Esophagus (tissue), 2 donors: ENCODE data around the gene DHX38. TPM values are rescaled to one million over a fixed set of nuclear protein-coding genes. Genes with fewer than 3 reads are reported as not detected.
"Not testable (repeated sequence)": the region's sequence is repeated elsewhere in the genome, so short reads cannot be mapped to it uniquely, and the experiment has no call there.

ENCODE experiments used
- H3K27ac ChIP-seq, 2 donors: one replicate each; pipeline ENCODE4 v1.5.1; 2013; ENCODE audit warnings: low read depth in 2 of 2, mild to moderate bottlenecking in 2 of 2, inconsistent platforms in 1 of 2, low read length in 1 of 2, moderate library complexity in 1 of 2
- H3K27me3 ChIP-seq, 2 donors: one replicate each; pipeline ENCODE4 v1.6.1; 2013; ENCODE audit warnings: low read length in 2 of 2, control low read depth in 1 of 2, mild to moderate bottlenecking in 1 of 2; ENCODE audit not compliant: insufficient read depth in 2 of 2, control insufficient read depth in 1 of 2
- H3K36me3 ChIP-seq, 2 donors: one replicate each; pipeline ENCODE4 v1.6.1; 2013; ENCODE audit warnings: low read length in 1 of 2; ENCODE audit not compliant: control insufficient read depth in 2 of 2, insufficient read depth in 2 of 2
- H3K4me1 ChIP-seq, 2 donors: one replicate each; pipeline ENCODE4 v1.6.1; 2013; ENCODE audit warnings: low read length in 1 of 2; ENCODE audit not compliant: control insufficient read depth in 2 of 2, insufficient read depth in 2 of 2
- H3K4me3 ChIP-seq, 2 donors: one replicate each; pipeline ENCODE4 v1.5.1; 2013; ENCODE audit warnings: low read length in 2 of 2, mild to moderate bottlenecking in 2 of 2, low read depth in 1 of 2, moderate library complexity in 1 of 2
- H3K9me3 ChIP-seq, 2 donors: one replicate each; pipeline ENCODE4 v1.6.1; 2013; ENCODE audit warnings: mild to moderate bottlenecking in 2 of 2, low read depth in 1 of 2, low read length in 1 of 2, moderate library complexity in 1 of 2; ENCODE audit not compliant: control insufficient read depth in 2 of 2, insufficient read depth in 1 of 2
- WGBS, 2 donors: extraction: QIAGEN DNeasy Blood & Tissue Kit; methylation state at CpG; one replicate each; pipeline ENCODE4 v1.1.7; 2013; 5-methylcytosine and 5-hydroxymethylcytosine counted together
- polyA plus RNA-seq, 2 donors: library from polyadenylated mRNA; stranded (reverse); fragments of 200-250 nt; gene quantifications; one replicate each; pipeline ENCODE4 v1.2.3, GENCODE V29; 2013
- donor health status: healthy with polysubstance abuse.
- donor health status: Bipolar disorder and iron deficiency.

Gene DHX38
- polyA plus RNA-seq, 2 donors: 33.7 to 39.6 TPM

GRCh38 chr16:72059060-72059459, 34.6 kb upstream of the DHX38 start:
- WGBS, 2 donors: 71 to 75% methylated on average over 7 of the region's 7 CpGs
- not testable (repeated sequence) for H3K27ac ChIP-seq, H3K36me3 ChIP-seq, H3K4me3 ChIP-seq, H3K9me3 ChIP-seq, H3K4me1 ChIP-seq, H3K27me3 ChIP-seq

- Histone ChIP-seq H3K27me3 (no peaks in the 10 kb centered on the region), H3K36me3 (no peaks in the 10 kb centered on the region), H3K4me1 (no peaks in the 10 kb centered on the region), H3K4me3 (no peak overlapping the region), H3K27ac (no peak overlapping the region), H3K9me3 (no peaks in the 10 kb centered on the region)
- WGBS, 2 donors: 92% methylated on average over 9 of the region's 9 CpGs
Measured at GRCh38 chr16:72060405-72060804, 33.2 kb upstream of the DHX38 start.

GRCh38 chr16:72061564-72061963, 32.1 kb upstream of the DHX38 start:
- 93 to 97% methylated on average over 1 of the region's 1 CpG for WGBS, 2 donors
- no peak overlapping the region for H3K27ac ChIP-seq
- H3K9me3 ChIP-seq: no peaks in the 10 kb centered on the region
- no peaks in the 10 kb centered on the region for H3K4me1 ChIP-seq
- no peaks in the 10 kb centered on the region for H3K27me3 ChIP-seq
- no peaks in the 10 kb centered on the region for H3K36me3 ChIP-seq
- no peak overlapping the region for H3K4me3 ChIP-seq

- WGBS, 2 donors: 90 to 93% methylated on average over 10 of the region's 10 CpGs
Measured at GRCh38 chr16:72064361-72064894, 29.2 kb upstream of the DHX38 start.

GRCh38 chr16:72066747-72067146, 26.9 kb upstream of the DHX38 start:
- no peaks in the 10 kb centered on the region for H3K27me3 ChIP-seq
- H3K4me3 ChIP-seq: no peak overlapping the region
- 6 to 7% methylated on average over 1 of the region's 1 CpG for WGBS, 2 donors
- no peaks in the 10 kb centered on the region for H3K4me1 ChIP-seq
- H3K36me3 ChIP-seq: no peaks in the 10 kb centered on the region
- H3K9me3 ChIP-seq: no peaks in the 10 kb centered on the region
- H3K27ac ChIP-seq: no peak overlapping the region

More at GRCh38 chr16:72064361-72064894, 29.2 kb upstream of the DHX38 start:
- Histone ChIP-seq H3K36me3 (no peaks in the 10 kb centered on the region), H3K9me3 (no peaks in the 10 kb centered on the region), H3K4me1 (no peaks in the 10 kb centered on the region), H3K4me3 (no peak overlapping the region), H3K27me3 (no peaks in the 10 kb centered on the region), H3K27ac (no peak overlapping the region)

GRCh38 chr16:72068930-72069329, 24.7 kb upstream of the DHX38 start:
- no peaks in the 10 kb centered on the region for H3K27me3 ChIP-seq
- 44 to 64% methylated on average over 4 of the region's 4 CpGs for WGBS, 2 donors
- H3K27ac ChIP-seq: no peak overlapping the region
- H3K4me3 ChIP-seq: no peak overlapping the region
- no peaks in the 10 kb centered on the region for H3K4me1 ChIP-seq
- H3K9me3 ChIP-seq: no peaks in the 10 kb centered on the region
- H3K36me3 ChIP-seq: no peaks in the 10 kb centered on the region

DNA sequence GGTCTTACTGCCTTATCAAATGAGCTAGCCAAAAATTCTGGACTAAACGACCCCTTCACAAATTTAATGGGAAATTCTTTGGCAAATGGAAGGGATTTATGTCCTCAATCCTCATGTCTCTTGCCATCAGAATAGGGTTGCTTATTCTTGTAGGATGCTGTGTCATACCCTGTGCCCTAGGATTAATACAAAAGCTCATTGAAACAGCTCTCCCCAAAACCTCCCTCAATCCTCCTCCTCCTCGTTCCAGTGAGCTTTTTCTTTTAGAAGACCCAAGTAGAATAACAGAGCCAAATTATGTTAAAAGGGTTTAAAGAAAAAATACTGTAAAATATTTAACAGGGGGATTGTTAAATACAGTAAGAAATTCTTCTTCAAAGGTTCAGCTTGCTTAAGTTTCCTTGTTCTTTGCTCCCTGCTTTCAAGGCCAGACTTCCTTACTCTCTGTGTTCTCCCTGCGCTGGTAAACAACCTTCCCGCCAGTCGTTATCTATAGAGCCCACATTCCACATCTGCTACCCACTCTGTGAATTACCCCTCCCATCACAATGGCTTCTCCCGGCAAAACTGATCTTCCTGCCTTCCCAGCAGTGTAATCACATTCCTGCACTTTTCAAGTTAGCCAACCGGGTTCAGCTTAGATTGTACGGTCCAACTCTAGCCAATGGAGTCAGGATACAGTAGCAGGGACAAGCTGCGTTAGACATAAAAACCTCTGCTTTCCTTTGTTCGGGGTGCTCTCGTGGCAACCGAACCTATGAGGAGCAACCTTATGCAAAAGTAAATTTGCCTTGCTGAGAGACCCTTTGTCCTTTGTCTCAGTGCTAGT, 20.9 kb upstream of the DHX38 start:
- Histone ChIP-seq H3K4me1 (no peaks in the 10 kb centered on the region), H3K4me3 (no peak overlapping the region), H3K9me3 (no peaks in the 10 kb centered on the region), H3K27ac (no peak overlapping the region), H3K36me3 (peaks cover 0 to 3% of the 10 kb centered on the region in 2 donors), H3K27me3 (no peaks in the 10 kb centered on the region)
- 45 to 59% methylated on average over 12 of the region's 12 CpGs for WGBS, 2 donors

DNA sequence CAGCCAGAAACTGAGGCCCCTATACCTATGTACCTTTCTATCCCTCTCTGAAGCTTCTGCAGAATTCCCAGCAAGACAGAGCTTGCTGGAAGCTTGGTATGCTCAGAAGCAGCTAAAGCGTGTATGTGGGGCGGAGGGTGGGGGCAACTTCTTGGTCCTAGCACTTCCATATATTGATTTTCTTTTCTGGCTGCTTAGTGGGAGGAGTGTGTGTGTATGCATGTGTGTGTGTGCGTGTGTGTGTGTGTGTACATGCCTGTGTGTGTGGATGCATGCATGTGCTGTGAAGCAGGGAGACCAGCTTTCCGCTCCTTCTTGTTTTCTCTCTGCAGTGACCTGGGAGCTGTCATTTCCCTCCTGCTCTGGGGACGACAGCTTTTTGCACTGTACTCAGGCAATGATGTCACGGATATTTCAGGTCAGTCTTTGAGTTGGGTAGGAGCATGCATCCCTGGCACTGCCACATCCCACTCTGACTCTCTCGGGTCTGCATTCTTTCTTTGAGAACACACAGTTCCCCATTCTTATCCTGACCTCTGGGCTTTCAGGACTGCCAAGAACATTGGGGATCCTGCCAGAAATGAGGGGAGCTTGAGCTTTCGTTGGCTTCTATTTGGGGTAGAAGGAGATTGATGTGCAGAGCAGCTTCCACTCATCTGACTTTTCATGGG, 20.0 kb upstream of the DHX38 start:
- no peak overlapping the region for H3K4me3 ChIP-seq
- H3K4me1 ChIP-seq: no peaks in the 10 kb centered on the region
- H3K36me3 ChIP-seq: peaks cover 2 to 6% of the 10 kb centered on the region in 2 donors
- H3K9me3 ChIP-seq: no peaks in the 10 kb centered on the region
- WGBS, 2 donors: 72 to 76% methylated on average over 8 of the region's 8 CpGs
- no peak overlapping the region for H3K27ac ChIP-seq
- no peaks in the 10 kb centered on the region for H3K27me3 ChIP-seq

DNA sequence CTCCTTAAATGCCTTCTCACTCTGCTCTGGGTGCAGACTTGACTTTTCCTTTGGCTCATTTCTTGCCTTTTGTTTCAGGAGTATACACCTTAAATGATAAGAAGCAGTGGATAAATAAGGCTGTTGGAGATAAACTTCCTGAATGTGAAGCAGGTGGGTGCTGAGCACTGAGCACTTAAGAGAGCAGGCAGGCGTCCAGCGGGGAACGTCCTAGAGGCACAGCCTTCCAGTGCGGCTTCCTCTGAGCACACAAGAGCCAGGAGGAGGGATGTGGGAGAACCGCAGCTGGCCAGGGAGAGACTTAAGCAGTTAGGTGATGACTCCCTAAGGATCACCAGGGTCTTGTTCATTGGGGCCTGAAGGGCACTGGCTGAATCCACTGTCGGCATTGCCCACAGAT, 18.6 kb upstream of the DHX38 start:
- WGBS, 2 donors: 71 to 75% methylated on average over 2 of the region's 6 CpGs

More for the DNA sequence above, 18.6 kb upstream of the DHX38 start:
- not testable (repeated sequence) for H3K27ac ChIP-seq, H3K27me3 ChIP-seq, H3K36me3 ChIP-seq, H3K9me3 ChIP-seq, H3K4me1 ChIP-seq, H3K4me3 ChIP-seq
